GM18909 (cell line): ENCODE measurements around the gene MRPS6.

Experiments used
- ATAC-seq: cut with Tn5 transposase; IDR thresholded peaks from one replicate; pipeline ENCODE4 v1.9.1; 2021; ENCODE audit warnings: mild to moderate bottlenecking; ENCODE audit not compliant: unreplicated experiment, poor library complexity

MRPS6 gene

GRCh38 chr21:34065027-34065426 lies 8.4 kb upstream of the MRPS6 start:
- ATAC-seq, result no peak

DNA sequence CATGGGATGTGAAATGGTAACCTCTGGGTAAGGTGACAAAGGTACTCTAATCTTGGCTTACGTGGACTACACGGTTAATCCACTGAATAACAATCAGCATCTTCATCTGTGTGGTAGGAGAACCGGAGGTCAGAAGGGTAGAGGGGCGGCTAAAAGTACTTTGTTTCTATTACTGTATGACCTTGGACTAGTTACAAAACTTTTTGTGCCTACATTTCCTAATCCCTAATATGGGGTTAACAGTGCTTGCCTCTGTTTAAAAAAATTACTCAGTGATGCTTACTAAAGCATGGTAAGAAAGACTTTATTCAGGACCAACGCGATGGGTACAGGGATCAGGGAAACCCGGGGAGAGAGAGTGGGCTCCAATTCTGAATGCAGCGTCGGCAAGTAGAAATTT lies 1.7 kb upstream of the MRPS6 start:
- ATAC-seq, result no peak

GRCh38 chr21:34072145-34073031 lies 990 bp upstream of the MRPS6 start:
- peak; percentile 19 for ATAC-seq

DNA sequence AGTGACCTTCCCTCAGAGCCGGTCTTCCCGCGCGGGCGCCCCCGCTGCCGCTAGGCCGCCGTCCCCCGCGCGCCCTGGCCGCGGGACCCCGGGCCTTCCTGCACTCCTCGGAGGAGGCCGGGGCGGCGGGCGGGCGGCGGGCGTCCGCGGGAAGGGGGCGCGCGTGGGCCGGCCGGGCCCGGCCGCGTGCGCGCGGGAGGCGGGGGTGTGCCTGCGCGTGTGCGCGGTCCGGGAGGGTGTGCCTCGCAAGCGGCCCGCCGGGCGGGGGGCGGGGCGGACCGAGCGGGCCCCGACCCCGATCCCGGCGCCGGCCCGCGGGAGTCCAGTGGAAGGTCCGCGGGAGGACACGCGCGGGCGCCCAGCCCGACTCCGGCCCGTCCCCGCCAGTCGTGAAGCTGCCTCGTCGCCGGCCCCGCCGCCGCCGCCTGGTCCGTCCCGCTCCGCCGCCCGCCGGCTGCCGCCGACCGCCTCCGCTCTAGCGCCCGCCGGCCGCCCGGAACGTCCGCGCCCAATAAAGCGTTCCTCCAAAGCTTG lies 438 bp downstream of the MRPS6 start:
- peak; percentile 48 for ATAC-seq

GRCh38 chr21:34074283-34075090 lies 1.1 kb downstream of the MRPS6 start:
- ATAC-seq, result no peak

- no peak for ATAC-seq
These were observed 1.7 kb downstream of the MRPS6 start for GRCh38 chr21:34075091-34075425.

DNA sequence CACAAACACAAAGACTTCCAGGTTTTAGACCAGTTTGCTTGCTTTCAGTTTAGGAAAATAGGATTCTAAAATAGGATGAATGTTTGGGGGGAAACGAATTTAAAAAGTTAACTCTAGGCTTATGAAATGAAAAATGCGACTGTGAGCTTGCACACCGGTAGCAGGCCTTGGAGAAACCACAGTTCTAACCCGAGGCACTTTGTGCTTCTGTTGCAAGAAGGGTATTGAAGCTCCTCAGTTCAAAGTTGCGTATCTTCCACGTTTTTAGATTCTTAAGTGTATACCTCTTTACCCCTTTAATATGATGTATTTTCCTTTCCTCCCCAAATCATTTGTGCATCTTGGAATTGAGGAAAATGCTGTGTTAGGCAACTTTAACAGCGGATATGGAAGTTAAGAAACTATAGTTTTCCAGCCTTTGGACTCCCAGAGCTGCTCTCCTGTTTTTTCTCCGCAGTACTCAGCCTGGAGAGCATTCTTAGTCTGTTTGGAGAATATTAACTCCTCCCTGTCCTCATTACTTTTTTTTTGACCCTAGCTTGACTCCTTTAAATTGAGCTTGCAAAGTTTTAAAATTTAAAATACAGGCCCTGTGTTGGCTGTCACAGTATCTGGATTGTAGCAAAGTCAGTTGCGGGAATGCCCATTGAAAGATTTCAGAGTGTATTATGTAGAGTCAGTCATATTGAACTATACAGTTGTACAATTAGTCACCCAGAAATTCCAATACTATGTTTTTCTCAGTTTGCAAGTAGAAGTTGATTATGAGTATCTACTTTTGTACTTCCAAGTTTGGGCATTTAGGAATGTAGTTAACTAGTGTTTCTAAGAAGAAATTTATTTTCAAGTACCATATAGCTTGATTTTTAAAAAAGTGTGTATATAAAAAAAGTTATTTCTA lies 2.6 kb downstream of the MRPS6 start:
- ATAC-seq, result no peak

DNA sequence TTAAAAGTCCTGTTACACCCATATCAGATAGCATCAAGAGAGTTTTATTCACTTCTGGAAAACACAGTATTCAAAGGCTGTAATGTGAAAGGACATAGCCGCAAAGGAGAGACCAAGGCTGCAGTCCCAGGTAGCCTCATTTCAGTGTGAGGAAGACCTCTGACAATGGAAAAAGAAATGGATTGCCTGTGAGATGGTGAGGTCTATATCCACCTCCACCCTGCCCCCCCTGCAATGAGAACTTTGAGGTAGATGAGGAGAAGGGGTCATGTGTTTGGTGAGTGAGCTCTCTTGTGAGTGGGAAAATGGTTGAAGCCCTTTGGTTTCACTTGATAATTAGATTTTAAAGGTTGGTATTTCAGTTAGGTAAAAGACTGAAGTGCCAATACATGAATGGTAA lies 3.5 kb downstream of the MRPS6 start:
- no peak for ATAC-seq

DNA sequence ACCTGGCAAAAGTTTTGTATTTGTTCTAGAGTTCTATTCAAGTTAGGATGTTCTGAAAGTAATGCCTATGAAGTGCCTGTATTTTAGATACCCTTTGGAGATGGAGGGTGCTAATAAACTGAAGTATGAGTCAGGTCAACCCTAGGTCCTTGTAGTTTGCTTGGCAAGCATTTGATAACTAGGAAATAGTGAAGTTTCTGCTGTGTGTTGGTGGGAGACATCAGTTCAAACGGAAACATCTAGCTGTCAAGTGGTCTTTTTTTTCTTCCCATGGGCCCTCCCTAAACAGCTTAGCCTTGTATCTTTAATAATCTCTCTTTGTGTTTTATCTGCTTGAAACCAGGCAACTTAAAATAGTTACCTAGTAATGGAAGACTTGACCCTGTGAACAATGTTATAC lies 4.5 kb downstream of the MRPS6 start:
- no peak for ATAC-seq

- no peak for ATAC-seq
These were observed 5.5 kb downstream of the MRPS6 start for GRCh38 chr21:34078915-34079314.

- ATAC-seq, result no peak
These were observed 7.3 kb downstream of the MRPS6 start for GRCh38 chr21:34080710-34081109.

DNA sequence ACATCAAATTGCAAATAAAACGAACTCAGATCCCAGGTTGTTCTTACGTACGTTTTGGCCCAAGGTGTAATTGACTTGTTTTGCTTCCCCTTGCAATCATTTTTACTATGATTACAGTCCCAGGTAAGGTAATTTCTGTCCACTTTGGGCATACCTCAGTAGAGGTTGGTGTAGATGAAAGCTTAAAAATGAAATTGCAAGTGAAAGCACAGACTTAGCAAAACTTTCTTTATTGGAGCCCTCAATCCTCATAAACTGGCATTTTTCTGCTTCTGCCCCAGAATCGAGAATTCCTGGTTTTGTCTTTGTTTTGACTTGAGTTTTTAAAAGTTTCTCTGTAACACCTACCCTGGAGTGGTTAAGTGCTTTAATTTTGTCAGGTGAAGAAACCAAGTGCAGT lies 9.4 kb downstream of the MRPS6 start:
- ATAC-seq, result no peak

- no peak for ATAC-seq
These were observed 10.0 kb downstream of the MRPS6 start for GRCh38 chr21:34083357-34083756.

DNA sequence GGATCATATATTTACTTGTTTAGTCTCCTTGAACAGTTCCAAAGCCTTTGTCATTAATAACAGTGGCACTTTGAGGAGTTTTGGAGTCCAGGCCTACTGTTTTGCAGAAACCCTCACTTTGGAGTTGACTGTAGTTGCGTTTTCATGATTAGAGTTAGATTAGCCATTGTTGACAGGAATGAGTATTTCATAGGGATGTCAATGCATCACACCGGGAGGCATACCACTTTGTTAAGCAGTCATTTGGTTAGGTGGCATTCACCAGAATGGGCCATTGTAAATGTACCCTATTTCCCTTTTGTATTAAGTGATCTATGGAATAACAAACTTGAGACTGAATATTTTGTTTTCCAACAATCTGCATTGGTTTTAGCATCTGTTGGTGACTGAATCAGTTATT lies 11.8 kb downstream of the MRPS6 start:
- ATAC-seq, result no peak

- no peak for ATAC-seq
These were observed 13.5 kb downstream of the MRPS6 start for GRCh38 chr21:34086887-34087306.

DNA sequence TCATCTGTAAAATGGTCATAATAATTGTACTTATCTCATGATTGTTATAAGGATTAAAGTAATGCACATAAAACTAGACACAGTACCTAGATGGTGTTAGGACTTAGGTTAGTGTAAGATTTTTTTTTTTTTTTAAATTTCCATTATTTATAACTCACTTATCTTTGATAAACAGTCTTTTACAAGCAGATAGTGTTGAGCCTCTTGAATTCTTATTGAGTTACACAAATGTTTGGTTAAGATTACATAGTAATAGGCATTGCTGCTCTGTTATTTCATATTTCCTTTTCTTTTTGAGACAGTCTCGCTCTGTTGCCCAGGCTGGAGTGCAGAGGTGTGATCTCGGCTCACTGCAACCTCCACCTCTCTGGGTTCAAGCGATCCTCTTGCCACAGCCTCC lies 15.4 kb downstream of the MRPS6 start:
- no peak for ATAC-seq

GRCh38 chr21:34091032-34091431 lies 17.7 kb downstream of the MRPS6 start:
- ATAC-seq, result no peak

DNA sequence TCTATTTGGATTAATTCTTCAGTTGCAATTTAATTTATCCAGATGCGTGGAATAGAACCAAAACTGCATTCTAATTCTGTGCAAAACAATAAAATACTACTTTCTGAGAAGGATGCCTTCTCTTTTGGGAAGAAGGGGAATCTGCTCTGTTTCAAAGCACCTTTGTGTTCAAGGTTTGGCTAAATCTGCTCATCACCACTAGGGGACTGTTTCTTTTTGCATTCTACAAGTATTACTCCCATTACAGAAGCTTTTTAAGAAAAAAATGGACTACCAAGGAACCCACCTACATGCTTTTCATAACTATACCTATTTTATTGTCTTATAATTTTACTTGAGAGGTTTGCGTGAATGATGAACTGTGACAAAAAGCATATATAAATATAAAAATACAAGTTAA lies 18.2 kb downstream of the MRPS6 start:
- no peak for ATAC-seq

DNA sequence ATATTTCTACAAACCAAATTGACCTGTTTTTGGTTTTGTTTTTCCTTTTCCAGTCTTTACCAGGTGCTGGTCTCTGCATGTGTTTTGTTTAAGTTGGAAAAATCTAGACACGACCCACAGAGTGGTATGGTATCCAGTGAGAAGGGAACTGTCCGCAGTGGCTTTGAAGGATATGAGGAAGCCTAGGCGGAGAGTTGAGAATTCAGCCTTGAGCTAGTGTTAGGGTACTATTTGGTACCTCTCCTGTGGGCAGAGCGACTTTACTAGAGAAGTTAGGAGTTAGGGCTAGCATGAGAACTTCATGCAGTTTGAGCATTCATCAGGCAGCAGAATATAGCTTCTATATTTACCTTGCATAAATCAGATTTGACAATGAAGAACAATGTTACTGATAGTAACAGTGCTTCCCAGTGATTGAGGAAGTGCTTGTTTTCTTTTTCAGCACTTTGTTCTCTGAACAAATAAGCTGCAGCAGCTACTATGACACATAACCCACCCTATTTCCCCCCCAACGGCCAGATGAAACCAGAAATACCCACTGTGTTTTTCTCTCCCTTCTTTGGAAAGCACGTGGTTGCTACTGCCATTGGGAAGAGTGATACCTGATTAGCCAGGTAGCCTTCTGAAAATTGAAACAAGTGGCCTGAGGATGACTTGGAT lies 19.0 kb downstream of the MRPS6 start:
- no peak for ATAC-seq

GRCh38 chr21:34093083-34093482 lies 19.7 kb downstream of the MRPS6 start:
- no peak for ATAC-seq
